Measurements from ENCODE around the gene DLX4. TPM values are rescaled to one million over a fixed set of nuclear protein-coding genes. Genes with fewer than 3 reads are reported as not detected.

DLX4 gene
- total RNA-seq, 1 donor: under 0.01 TPM

GRCh38 chr17:49946208-49946607 is 22.8 kb upstream of the DLX4 start:
- DNase-seq (ENCODE audit: low read depth in 2 of 3, low spot score in 2 of 3): no peak

- DNase-seq (ENCODE audit: low read depth in 2 of 3, low spot score in 2 of 3): no peak
Measured at GRCh38 chr17:49946964-49947584, 21.9 kb upstream of the DLX4 start.

- no peak for DNase-seq (ENCODE audit: low read depth in 2 of 3, low spot score in 2 of 3)
Measured at GRCh38 chr17:49949634-49950033, 19.4 kb upstream of the DLX4 start.

- no peak for DNase-seq (ENCODE audit: low read depth in 2 of 3, low spot score in 2 of 3)
Measured at GRCh38 chr17:49951362-49952082, 17.5 kb upstream of the DLX4 start.

- DNase-seq (ENCODE audit: low read depth in 2 of 3, low spot score in 2 of 3): peak; percentile 45 to 87 (median 71)
Measured at GRCh38 chr17:49952209-49952911, 16.6 kb upstream of the DLX4 start.

GRCh38 chr17:49952912-49953497 is 16.0 kb upstream of the DLX4 start:
- no peak for DNase-seq (ENCODE audit: low read depth in 2 of 3, low spot score in 2 of 3)

- DNase-seq (ENCODE audit: low read depth in 2 of 3, low spot score in 2 of 3): no peak
Measured at GRCh38 chr17:49955157-49955556, 13.8 kb upstream of the DLX4 start.

GRCh38 chr17:49956780-49957179 is 12.2 kb upstream of the DLX4 start:
- DNase-seq (ENCODE audit: low read depth in 2 of 3, low spot score in 2 of 3): no peak

GRCh38 chr17:49957350-49957749 is 11.6 kb upstream of the DLX4 start:
- DNase-seq (ENCODE audit: low read depth in 2 of 3, low spot score in 2 of 3): no peak

- DNase-seq (ENCODE audit: low read depth in 2 of 3, low spot score in 2 of 3): no peak
Measured at GRCh38 chr17:49958723-49959122, 10.3 kb upstream of the DLX4 start.

GRCh38 chr17:49959183-49959935 is 9.6 kb upstream of the DLX4 start:
- no peak for DNase-seq (ENCODE audit: low read depth in 2 of 3, low spot score in 2 of 3)

GRCh38 chr17:49962599-49963308 is 6.2 kb upstream of the DLX4 start:
- DNase-seq (ENCODE audit: low read depth in 2 of 3, low spot score in 2 of 3): no peak

GRCh38 chr17:49963309-49963625 is 5.7 kb upstream of the DLX4 start:
- no peak for DNase-seq (ENCODE audit: low read depth in 2 of 3, low spot score in 2 of 3)

GRCh38 chr17:49963626-49964302 is 5.2 kb upstream of the DLX4 start:
- DNase-seq (ENCODE audit: low read depth in 2 of 3, low spot score in 2 of 3): no peak

- DNase-seq (ENCODE audit: low read depth in 2 of 3, low spot score in 2 of 3): no peak
Measured at GRCh38 chr17:49964303-49964768, 4.7 kb upstream of the DLX4 start.

- DNase-seq (ENCODE audit: low read depth in 2 of 3, low spot score in 2 of 3): no peak
Measured at GRCh38 chr17:49964769-49965523, 4.0 kb upstream of the DLX4 start.

GRCh38 chr17:49965524-49965909 is 3.5 kb upstream of the DLX4 start:
- DNase-seq (ENCODE audit: low read depth in 2 of 3, low spot score in 2 of 3): no peak

- no peak for DNase-seq (ENCODE audit: low read depth in 2 of 3, low spot score in 2 of 3)
Measured at GRCh38 chr17:49966767-49967166, 2.2 kb upstream of the DLX4 start.

- DNase-seq (ENCODE audit: low read depth in 2 of 3, low spot score in 2 of 3): no peak
Measured at GRCh38 chr17:49967205-49967604, 1.8 kb upstream of the DLX4 start.
